OCI-LY7 (cell line): ENCODE measurements around the gene DBP. TPM values are rescaled to one million over a fixed set of nuclear protein-coding genes. Genes with fewer than 3 reads are reported as not detected.

ENCODE experiments used
- BruUV-seq: library from RNA; stranded (reverse); fragments of 400-500 nt; replicated peaks from 2 replicates; lab custom pipeline; 2021; lab: Mats Ljungman, UMichigan
- CTCF ChIA-PET: fragments of 300-600 bp; sonication (Branson Sonifier 250); formaldehyde crosslinking; loops from one replicate; lab custom pipeline; 2022; ENCODE audit warnings: antibody characterized with exemption; ENCODE audit not compliant: unreplicated experiment; lab: Charles Lee
- POLR2A ChIA-PET: fragments of 300-600 bp; sonication (Branson Sonifier 250); formaldehyde crosslinking; loops from one replicate; lab custom pipeline; 2022; ENCODE audit warnings: antibody characterized with exemption; lab: Charles Lee
- DNase-seq: peaks from one replicate; pipeline ENCODE4 v3.0.0-alpha.2; 2015; ENCODE audit warnings: low spot score
- H2AFZ ChIP-seq: fragments of 200-600 bp; sonication (generic), shearing (Covaris generic); 2 replicates; pipeline ENCODE4 v1.6.1; 2014; ENCODE audit warnings: mild to moderate bottlenecking, antibody characterized with exemption, low read length, moderate library complexity
- H3K27ac ChIP-seq: fragments of 200-600 bp; sonication (generic); 2 replicates; pipeline ENCODE4 v1.5.1; 2014; ENCODE audit warnings: mixed run types, low read depth, mild to moderate bottlenecking, moderate library complexity, low read length, inconsistent platforms; ENCODE audit not compliant: poor library complexity, severe bottlenecking
- H3K36me3 ChIP-seq: fragments of 200-600 bp; sonication (generic); 2 replicates; pipeline ENCODE4 v1.6.1; 2014; ENCODE audit warnings: mild to moderate bottlenecking, antibody characterized with exemption, low read length, moderate library complexity, mixed read lengths; ENCODE audit not compliant: insufficient read depth
- H3K4me1 ChIP-seq: fragments of 200-600 bp; sonication (generic); 2 replicates; pipeline ENCODE4 v1.5.1; 2014; ENCODE audit warnings: mild to moderate bottlenecking, low read length; ENCODE audit not compliant: insufficient read depth, poor library complexity, severe bottlenecking
- H3K4me2 ChIP-seq: fragments of 200-600 bp; sonication (generic); 2 replicates; pipeline ENCODE4 v1.6.1; 2014; ENCODE audit warnings: mild to moderate bottlenecking, low read length
- H3K4me3 ChIP-seq: fragments of 200-600 bp; sonication (generic); 2 replicates; pipeline ENCODE4 v1.5.1; 2014; ENCODE audit warnings: mild to moderate bottlenecking, low read depth, low read length; ENCODE audit not compliant: poor library complexity, severe bottlenecking
- H3K79me2 ChIP-seq: fragments of 200-600 bp; sonication (generic); 2 replicates; pipeline ENCODE4 v1.6.1; 2016; ENCODE audit warnings: low read depth, mild to moderate bottlenecking, low read length, moderate library complexity, mixed read lengths; ENCODE audit not compliant: insufficient read depth
- H3K9me2 ChIP-seq: fragments of 200-600 bp; sonication (generic); 2 replicates; pipeline ENCODE4 v1.6.1; 2016; ENCODE audit warnings: mild to moderate bottlenecking, low read length, mixed read lengths; ENCODE audit not compliant: insufficient read depth
- H3K9me3 ChIP-seq: fragments of 200-600 bp; sonication (generic); 2 replicates; pipeline ENCODE4 v1.6.1; 2014; ENCODE audit warnings: mild to moderate bottlenecking, mixed run types, low read length, mixed read lengths
- H4K20me1 ChIP-seq: fragments of 200-600 bp; sonication (generic); 2 replicates; pipeline ENCODE4 v1.6.1; 2014; ENCODE audit warnings: mild to moderate bottlenecking, antibody characterized with exemption, low read length, moderate library complexity, mixed read lengths; ENCODE audit not compliant: insufficient read depth
- EZH2phosphoT487 ChIP-seq: fragments of 200-600 bp; sonication (generic); IDR thresholded peaks from 2 replicates; pipeline ENCODE4 v1.6.1; 2018; ENCODE audit warnings: low read depth, borderline replicate concordance, mild to moderate bottlenecking, mixed run types, antibody characterized with exemption, low read length, moderate library complexity, mixed read lengths
- intact Hi-C: fragments of 100-400 bp; cut with micrococcal nuclease; formaldehyde crosslinking; loops from one replicate; pipeline ENCODE4 v1.10.0; 2022; ENCODE audit not compliant: unreplicated experiment
- total RNA-seq, 2 experiments: library from RNA; depleted of rRNA in 1 of 2; stranded (reverse); fragments of >200 nt in 1 of 2; shearing (Covaris generic) in 1 of 2; gene quantifications; 2 replicates each; pipeline ENCODE4 v1.2.3, GENCODE V29; 2014 to 2022
- TF ChIP-seq, protein P1 (sequence below): fragments of 200-600 bp; sonication (generic); conservative IDR thresholded peaks from 2 replicates; pipeline ENCODE4 v1.5.1; 2014; ENCODE audit warnings: mild to moderate bottlenecking, antibody characterized with exemption, low read length, moderate library complexity, mixed read lengths

Gene DBP
- total RNA-seq, 2 experiments from 2014 or later = 15.7 to 35.6 TPM

DNA sequence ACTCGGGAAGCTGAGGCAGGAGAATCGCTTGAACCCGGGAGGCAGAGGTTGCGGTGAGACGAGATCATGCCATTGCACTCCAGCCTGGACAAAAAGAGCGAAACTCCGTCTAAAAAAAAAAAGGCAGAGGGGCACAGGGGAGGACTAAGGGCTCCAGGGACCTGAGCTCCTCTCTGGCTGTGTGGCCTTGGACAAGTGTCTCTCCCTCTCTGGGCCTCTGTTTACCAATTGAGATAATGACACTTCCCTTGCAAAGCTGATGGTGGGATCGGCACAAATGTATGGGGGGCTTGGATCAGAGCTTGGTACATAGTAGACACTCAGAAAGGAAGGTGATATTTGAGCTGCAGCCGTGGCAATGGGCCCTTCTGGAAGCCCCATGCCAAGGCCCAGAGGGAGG is 42.0 kb downstream of the DBP start:
- TF ChIP-seq, protein P1, sequence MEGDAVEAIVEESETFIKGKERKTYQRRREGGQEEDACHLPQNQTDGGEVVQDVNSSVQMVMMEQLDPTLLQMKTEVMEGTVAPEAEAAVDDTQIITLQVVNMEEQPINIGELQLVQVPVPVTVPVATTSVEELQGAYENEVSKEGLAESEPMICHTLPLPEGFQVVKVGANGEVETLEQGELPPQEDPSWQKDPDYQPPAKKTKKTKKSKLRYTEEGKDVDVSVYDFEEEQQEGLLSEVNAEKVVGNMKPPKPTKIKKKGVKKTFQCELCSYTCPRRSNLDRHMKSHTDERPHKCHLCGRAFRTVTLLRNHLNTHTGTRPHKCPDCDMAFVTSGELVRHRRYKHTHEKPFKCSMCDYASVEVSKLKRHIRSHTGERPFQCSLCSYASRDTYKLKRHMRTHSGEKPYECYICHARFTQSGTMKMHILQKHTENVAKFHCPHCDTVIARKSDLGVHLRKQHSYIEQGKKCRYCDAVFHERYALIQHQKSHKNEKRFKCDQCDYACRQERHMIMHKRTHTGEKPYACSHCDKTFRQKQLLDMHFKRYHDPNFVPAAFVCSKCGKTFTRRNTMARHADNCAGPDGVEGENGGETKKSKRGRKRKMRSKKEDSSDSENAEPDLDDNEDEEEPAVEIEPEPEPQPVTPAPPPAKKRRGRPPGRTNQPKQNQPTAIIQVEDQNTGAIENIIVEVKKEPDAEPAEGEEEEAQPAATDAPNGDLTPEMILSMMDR = no peak
- no peak for TF ChIP-seq EZH2phosphoT487
- Histone ChIP-seq H3K4me2 (no peak overlapping the region), H3K9me3 (no peaks in the 10 kb centered on the region), H3K4me3 (no peak overlapping the region), H3K9me2 (no peaks in the 10 kb centered on the region), H3K4me1 (no peaks in the 10 kb centered on the region), H3K27ac (no peak overlapping the region), H3K36me3 (no peaks in the 10 kb centered on the region), H4K20me1 (no peaks in the 10 kb centered on the region), H2AFZ (no peak overlapping the region), H3K79me2 (no peaks in the 10 kb centered on the region)
- ChIA-PET POLR2A (interaction anchor here (0.7 kb wide), 1 partner anchor 1420 kb away, joined by 4 read pairs; no protein-coding TSS in a partner anchor), CTCF (no interaction called here)
- no TSS peak for BruUV-seq
- no peak for DNase-seq
- intact Hi-C loops = no loop called here

DNA sequence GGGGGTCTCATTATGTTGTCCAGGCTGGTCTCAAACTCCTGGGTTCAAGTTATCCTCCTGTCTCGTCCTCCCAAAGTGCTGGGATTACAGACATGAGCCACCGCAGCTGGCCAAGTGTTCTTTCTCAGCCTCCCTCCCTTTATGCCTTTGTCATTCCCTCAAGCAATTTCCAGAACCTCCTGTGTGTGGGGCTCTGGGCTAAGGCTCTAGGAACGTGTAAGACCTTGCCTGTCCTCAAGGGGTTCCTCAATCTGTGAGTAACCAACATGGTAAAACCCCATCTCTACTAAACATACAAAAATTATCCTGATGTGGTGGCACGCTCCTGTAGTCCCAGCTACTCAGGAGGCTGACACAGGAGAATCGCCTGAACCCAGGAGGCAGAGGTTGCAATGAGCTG is 46.2 kb downstream of the DBP start:
- no peak overlapping the region for H3K4me2 ChIP-seq

More for the DNA sequence above, 46.2 kb downstream of the DBP start:
- BruUV-seq = no TSS peak
- Histone ChIP-seq H3K9me2 (no peaks in the 10 kb centered on the region), H3K79me2 (no peaks in the 10 kb centered on the region), H3K4me3 (no peak overlapping the region), H3K9me3 (no peaks in the 10 kb centered on the region), H3K36me3 (no peaks in the 10 kb centered on the region), H3K27ac (no peak overlapping the region), H2AFZ (no peak overlapping the region), H3K4me1 (no peaks in the 10 kb centered on the region), H4K20me1 (no peaks in the 10 kb centered on the region)
- no peak for TF ChIP-seq EZH2phosphoT487
- TF ChIP-seq, protein P1 = no peak
- intact Hi-C loops = no loop called here
- no peak for DNase-seq
- CTCF ChIA-PET = no interaction called here
- POLR2A ChIA-PET = no interaction called here
